ENCODE measurements around the gene FAT1.

FAT1 gene

DNA sequence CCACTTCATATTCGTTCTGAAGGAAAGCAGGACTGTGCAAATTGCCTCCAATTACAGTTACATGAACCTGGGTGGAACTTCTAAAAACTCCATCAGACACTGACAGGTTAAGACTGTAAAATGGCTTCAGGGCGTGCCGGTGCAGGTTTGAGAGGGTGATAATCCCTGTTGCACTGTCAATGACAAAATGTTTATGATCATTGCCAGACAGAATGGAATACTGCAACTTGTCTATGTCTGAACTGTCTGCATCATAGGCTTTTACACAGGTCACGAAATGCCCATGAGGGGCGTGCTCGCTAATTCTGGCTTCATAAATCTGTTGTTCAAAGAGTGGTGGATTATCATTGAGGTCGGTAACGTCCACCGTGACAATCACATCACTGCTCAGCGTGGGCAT lies 104.6 kb downstream of the FAT1 start:
- no peak for DNase-seq (ENCODE audit: low read depth)

DNA sequence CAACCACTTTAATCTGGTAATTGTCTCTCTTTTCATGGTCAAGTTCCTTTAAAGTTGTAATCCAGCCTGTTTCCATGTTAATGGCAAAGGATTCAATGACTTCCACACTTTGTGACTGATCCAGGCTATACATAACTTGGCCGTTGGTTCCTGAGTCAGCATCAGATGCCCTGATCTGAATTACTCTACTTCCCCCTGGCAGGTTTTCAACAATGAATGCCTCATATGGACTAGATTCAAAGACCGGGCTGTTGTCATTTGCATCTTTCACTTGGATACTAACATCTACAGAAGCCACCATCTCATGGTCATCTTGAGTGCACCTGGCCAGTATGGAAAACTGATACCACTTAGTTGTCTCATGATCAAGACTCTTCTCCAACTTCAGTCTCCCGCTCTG lies 105.7 kb downstream of the FAT1 start:
- no peak for DNase-seq (ENCODE audit: low read depth)

DNA sequence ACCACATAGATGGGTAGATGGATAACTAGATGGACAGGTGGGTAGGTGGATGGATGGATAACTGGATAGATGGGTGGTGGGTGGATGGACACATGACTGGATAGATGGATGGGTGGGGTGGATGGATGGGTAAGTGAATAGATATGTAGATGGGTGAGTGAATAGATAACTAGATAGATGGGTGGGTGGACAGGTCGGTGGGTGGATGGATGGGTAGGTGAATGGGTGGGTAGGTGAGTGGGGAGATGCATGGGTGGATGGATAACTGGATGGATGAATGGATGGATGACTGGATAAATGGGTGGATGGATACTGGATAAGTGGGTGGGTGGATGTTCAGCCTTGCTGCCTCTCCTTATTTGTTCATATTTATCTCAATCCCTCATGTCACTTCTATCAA lies 116.2 kb downstream of the FAT1 start:
- DNase-seq (ENCODE audit: low read depth) = no peak

DNA sequence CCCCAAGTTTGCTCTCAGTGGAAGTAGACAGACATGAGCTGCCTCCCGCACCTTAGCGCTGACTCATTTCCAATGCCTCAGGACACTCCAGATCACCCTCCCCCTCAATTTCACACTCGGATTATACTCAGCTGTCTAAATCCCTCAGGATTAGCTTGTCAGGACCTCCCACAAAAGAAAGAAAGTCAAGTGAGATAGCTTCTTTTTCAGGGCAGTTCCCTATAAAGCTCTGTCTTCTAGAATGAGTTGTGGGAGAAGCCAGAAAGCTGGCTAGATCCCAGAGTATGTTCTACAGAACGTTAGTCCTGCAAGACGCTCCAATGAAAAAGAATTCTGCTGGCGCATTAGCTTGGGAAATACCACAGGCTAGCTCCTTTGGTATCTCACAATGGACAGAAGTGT lies 117.1 kb downstream of the FAT1 start:
- no peak for DNase-seq (ENCODE audit: low read depth)

DNA sequence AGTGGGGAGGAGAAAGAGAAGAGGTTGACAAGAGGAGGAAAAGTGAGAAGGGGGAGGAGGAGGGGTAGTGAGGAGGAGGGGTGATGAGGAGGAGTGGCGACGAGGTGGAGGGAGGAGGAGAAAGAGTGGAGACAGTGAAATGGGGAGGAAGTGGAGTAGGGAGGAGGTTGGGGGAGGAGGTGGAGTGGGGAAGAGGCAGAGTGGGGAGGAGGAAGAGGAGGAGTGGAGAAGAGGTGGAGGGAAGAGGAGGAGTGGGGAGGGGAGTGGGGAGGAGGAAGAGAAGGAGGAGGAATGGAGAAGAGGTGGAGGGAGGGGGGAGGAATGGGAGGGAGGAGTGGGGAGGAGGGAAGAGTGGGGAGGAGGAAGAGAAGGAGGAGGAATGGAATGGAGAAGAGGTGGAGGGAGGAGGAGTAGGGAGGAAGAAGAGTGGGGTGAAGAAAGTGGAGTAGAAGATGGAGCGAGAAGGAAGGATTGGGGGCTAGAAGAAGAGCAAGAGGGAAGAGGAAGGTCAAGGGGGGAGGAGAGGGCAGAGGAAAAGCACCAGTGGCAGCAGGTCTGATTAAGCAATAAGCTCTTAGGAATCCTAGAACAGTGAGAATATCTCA lies 118.3 kb downstream of the FAT1 start:
- no peak for DNase-seq (ENCODE audit: low read depth)

DNA sequence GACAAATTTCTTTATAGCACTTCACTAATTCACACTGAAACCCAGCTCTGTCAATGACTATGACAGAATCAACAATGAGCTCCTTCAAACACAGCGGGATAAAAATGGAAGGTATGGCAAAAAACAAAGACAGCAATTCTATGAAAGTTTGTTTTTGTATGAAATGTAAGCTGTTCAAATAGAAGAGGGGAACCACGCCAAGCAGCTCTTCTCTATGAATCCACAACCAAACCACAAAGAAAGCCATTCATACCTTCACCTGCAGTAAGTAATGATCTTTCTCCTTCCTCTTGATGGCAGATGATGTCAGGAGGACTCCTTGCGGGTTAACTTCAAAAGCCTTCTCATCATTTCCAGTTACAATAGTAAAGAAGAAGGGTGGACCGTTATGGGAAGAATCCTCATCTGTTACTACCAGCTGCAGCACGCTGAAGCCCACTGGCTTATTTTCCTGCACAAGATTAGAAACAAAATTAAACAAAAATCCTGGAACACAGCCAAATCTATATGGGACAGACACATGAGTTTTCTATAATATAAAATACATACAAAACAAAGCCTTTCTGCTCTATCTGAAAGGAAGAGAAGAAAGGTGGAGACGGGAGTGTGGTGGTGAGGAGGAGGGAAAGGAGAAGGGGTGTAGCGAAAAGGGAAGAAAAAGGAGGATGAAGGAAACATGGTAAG lies 119.4 kb downstream of the FAT1 start:
- no peak for DNase-seq (ENCODE audit: low read depth)

DNA sequence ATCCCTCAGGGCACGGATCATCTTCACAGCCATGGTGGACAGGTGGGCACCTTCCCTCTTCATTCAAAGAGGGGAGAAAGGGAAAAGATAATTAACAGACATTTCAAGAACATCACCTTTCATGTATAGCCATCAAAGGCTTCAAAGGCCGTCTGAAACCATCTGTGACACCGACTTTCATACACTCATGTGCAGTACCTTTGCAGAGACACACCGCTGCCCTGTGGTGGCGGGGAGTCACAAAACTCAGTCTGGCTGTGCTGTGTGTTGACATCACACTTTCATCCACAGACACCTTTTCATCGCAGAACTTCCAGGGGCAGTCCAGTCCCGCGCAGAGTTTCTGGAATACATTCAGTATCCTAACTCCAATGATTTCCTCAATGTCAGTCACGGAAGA lies 120.7 kb downstream of the FAT1 start:
- DNase-seq (ENCODE audit: low read depth) = no peak

DNA sequence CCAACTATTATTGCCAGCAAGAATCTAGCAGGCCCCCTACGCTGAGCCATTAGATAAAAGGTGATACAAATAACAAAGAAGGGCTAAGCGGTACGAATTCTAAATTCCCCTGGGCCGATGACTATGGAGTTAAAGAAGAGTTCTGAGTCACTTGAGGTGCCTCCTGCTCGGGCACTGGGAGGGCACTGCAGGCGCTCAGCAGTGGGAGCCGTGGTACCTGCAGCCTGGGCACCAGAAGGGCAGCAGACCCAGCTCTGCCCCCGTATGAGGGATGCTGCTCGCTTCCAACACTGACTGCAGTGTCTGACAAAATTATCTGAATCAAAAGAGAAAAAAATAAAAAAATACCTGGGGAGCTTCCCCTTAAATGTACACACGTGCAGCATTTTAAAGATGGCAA lies 124.2 kb downstream of the FAT1 start:
- no peak for DNase-seq (ENCODE audit: low read depth)

DNA sequence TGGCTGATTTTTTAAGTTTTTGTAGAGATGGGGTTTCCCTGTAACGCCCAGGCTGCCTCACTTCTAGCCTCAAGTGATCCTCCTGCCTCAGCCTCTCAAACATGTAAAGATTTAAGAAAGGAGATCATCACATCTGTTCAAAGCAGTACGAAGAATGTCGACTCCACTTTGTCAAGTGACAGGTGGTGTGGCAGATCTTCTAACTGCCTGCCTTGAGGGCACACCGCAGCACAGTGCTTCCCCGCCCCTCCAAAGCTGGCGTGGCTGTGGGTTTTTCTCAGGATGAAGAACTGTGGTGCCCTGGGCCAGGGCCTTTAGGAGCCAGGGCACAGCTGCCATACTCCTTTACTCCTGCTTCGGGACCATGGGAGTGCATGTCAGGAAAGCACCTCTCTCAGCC lies 125.0 kb downstream of the FAT1 start:
- no peak for DNase-seq (ENCODE audit: low read depth)

DNA sequence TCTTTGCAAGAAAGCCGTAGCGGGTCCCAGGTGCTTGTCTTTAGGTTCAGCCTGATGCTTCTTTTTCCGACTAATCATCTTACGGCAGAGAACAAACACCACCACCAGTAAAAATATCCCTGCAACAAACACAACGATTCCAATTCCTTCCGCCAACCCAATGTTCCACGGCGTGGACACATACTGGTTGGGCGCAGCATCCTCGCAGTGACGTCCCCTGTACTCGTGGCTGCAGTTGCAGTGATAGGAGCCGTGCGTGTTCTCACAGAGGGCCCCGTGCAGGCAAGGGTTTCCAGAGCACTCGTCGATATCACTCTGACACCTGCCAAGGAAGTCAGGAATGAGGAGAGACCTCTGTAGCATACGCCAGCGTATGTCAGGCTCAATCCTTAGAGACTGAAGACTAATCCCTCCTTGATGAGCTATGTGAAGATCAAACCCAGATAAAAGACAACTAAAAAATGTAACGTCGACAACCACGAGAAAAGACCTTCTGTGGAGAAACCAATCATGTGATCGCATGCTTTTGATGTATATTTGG lies 126.7 kb downstream of the FAT1 start:
- no peak for DNase-seq (ENCODE audit: low read depth)

DNA sequence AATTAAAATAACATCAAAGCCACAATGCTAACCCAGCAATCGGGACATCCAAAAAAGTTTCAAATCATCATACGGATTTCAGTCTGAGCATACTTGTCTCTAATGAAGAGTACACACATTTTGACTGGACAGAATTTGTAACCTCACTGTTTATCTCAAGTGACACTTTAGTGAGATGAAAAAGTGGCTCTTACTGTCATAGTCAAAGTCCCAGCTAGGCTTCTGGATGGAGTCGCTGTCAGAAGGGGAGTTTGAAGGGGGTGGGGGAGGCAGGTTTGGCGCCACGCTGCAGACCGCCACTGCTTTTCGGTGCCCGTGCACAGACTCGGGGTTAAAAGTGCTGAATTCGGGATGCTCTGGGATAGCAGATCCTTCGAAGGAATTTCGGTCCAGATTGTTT lies 127.3 kb downstream of the FAT1 start:
- no peak for DNase-seq (ENCODE audit: low read depth)

DNA sequence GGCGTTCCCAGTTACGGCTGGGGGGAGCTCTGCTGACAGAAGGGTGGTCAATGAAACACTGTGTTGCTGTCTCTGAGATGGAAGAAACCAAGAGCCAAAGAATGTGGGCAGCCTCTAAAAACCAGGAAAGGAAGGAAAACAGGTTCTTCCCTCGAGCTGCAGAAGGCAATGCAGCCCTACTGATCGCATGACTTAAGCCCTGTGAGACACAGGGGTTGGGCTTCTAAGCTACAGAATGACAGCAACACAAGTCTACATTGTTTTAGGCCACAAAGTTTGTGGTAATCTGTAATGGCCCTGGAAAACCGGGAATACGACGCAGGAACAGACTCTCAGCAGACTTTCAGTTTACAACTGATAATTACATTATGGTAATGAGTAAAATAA lies 130.1 kb downstream of the FAT1 start:
- no peak for DNase-seq (ENCODE audit: low read depth)

DNA sequence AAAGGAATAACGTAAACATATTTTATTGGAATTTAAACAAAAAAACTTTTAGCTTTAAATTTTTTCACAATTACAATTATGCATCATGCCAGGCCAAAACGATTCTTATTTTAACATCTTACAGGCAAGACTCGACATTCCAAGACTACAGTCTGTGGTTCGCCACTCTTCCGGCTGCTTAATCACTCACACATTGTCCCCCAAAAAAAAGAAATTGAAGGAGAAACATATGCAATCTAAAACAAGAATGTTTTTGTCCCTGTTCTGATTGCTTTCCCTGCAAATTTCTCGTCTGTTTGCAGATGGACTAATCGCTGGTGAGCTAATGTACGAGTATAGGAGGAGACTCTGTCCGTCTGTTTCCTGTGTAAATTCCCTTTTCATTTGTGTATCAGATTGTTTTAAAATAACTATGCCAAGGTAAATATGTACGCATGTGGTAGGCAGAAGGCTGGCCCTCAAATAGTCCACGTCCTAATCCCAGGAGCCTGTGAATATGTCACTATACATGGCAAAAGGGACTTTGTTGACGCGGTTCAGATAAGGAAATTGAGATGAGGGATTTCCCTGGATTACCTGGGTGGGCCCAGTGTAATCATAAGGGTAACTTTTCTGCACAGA lies 130.6 kb downstream of the FAT1 start:
- DNase-seq (ENCODE audit: low read depth) = no peak

DNA sequence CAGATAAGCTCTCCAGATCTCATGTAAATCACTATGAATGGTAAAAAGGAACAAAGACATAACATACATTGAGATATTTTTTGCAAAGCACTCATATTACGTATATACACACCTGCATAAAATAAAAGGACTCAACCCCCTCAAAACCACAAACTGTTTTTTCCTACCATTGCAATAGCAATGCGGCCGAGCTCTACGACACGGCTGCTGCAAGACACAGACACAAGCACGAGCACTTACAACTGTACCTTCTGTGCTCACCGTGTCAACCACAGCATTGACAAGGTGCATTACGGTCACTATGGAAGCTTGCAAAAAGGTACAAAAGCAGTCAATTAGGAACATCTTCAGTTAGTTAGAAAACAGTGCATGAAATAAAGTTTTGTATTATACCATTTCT lies 131.2 kb downstream of the FAT1 start:
- DNase-seq (ENCODE audit: low read depth) = no peak

DNA sequence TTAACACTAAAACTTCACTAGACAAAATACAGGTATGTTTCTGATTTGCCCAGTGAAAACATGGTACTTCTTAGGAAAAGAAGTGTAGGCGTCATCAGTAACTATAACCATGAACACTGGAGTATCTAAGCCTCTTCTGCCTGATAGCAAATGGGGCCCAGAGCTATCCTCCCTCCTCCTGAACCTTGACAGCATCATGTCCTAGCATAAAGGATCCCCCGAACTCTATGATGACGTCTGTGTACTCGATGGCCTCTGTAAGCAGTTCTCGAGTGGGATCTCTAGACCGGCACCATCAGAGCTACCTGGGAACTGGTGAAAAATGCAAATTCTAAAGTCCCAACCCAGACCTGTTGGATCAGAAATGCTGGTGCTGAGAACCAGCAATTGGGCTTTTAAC lies 132.0 kb downstream of the FAT1 start:
- no peak for DNase-seq (ENCODE audit: low read depth)

DNA sequence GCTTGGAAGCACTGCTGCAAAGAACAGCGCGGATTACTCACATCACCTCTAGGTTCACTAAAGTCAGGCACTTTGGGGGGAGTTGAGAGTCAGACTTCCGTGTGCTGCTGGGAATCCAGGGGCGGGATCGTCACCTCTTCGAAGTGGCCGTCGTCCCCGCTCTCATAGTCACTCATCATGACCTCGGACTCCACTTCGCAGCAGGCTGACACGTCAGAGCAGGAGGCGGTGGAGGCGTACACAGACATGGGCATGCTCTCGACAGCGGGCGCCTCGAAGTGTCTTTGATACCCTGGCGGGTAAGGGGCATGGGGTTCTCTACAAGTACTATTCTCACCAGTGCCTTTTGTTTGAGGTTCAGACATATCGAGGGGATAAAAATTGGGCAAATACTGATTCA lies 135.2 kb downstream of the FAT1 start:
- DNase-seq (ENCODE audit: low read depth) = no peak

DNA sequence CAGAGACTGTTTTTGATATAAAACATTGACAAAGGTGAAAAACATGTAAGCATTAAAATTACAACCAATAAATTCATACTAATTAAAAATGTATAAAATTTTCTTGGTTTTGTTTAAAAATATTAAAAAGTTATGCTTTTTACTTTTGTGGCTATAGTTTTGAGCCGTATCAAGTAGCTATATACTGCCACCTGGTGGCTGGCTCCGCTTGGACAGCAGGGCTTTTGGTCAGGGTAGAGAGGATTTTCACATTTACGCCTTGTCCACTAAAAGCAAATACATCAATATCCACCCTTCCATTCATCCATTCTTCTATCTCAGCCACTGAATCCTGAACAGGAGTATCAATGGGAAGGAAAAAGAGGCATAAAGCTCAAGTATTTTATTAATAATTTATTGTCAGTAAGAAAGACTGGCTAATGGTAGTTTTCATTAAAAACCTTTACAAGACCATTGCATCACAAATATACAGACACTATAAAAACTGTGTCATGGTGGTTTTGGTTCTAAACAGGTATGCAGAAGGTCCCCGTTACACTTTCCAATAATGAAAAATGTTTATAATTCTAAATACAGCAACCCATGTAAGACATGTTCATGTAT lies 136.1 kb downstream of the FAT1 start:
- DNase-seq (ENCODE audit: low read depth) = peak; percentile 38

DNA sequence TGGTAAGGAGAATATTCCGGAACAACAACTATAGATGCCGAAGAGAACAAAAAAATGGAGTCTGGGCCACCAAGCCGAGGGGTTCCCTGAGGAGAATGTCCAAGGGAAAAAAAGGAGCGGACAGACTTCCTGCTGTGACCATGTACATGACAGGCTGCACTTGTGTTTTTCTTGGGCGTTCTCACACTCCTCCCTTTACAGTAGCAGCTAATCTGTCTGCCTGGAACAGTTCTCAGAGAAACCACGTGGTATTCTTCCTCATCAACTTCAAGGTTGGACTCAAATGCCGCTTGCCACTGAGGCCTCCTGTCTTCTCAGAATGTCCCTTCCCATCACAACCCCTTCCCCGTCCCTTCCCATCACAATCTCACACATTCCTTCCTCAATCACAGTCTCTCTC lies 137.5 kb downstream of the FAT1 start:
- no peak for DNase-seq (ENCODE audit: low read depth)

DNA sequence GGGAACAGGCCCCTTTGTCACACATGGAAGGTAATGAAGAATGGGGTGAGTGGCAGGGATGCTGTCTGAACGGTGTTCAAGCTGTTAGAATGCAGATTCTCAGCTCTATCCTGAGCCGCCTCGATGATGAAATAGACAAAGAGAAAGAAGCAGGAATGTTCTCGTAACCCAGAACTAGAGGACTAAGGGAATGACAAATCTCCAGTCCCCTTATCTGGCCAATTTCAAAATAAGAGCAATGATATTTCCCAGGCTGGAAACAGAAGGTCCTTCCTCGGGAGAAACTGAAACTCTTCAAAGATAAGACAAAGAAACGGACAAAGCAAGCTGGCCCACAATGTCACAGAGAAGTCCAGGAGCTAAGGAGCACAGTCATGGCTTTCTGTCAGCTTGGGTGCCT lies 138.7 kb downstream of the FAT1 start:
- DNase-seq (ENCODE audit: low read depth) = no peak

DNA sequence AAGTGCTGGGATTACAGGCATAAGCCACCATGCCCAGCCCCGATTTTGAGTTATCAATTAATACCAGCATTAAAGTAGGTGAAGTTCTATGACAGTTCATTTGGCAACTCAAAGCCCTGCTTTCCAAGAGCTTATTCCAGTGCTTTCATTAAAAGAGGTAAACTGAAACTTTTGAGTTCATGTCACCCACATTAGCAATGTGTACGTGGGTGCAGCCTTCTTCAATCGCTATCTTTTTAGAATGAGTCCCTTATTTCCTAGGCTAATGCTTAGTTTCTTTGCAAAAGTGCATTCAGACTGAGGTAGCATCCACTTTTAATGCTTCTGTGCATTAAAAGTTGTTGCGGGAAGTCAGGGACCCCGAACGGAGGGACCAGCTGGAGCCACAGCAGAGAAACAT lies 142.2 kb downstream of the FAT1 start:
- no peak for DNase-seq (ENCODE audit: low read depth)

DNA sequence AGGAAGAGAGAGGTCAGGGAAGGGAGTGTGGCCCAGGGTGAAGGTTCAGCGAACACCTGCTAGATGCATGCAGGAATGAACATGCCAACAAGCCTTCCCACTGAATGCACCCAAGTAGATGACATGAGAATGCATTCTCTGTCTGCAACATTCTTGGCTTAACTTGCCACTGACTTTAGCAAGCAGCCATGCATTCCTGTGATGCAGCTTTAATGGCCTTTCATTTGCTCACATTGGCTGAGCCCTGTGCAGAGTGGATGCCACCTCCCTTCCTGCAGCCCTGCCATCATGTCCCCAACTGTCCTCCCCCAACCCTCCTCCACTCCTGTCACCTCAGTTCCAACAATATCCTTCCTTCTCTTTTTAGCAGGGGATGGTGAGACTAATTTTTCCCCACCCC lies 143.0 kb downstream of the FAT1 start:
- DNase-seq (ENCODE audit: low read depth) = no peak

DNA sequence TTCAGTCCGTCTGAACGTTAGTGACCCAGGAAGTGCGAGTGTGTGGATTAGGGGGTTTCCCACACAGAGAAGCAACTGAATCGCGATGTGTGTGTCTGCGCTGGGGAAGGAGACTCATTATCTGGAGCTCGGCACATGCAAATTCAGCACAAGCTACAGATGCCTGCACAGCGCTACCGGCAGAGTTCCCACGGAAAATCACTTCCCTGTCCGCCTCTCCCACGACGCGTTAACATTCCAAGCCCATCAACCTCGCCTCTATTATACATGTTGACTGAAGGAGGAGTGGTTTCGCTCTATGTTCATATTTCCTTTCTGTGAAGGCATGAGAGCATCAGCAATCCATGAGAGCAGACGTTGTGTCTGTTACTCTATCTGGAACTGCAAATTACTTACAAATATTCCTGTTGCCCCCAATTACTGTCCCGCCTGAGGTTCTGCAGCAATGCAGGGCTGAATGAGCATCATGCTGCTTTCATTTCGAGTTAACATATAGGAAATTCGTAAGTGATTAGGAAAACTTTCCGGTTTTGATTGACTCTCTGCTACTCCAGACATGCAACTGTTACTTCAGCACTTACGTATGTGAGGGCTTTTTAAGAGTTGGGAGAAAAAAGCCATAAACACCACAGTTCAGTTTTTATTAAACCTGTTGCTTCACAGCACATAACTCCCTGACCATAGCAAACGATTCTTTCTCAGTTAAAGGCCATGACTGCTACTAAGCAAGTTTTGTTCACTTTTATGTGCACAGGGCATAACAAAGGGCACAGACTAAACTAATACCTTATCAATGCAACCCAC lies 153.3 kb downstream of the FAT1 start:
- no peak for DNase-seq (ENCODE audit: low read depth)
